Body of pancreas (tissue), 4 donors: ENCODE results near the gene SLC46A1.

Experiments
- CTCF ChIP-seq, 7 experiments: fragments of 450-650 bp in 4 of 7; fragments of 200-600 bp in 3 of 7; sonication (generic) in 3 of 7; IDR thresholded peaks; one replicate each; pipeline ENCODE4 v1.5.1; 2016 to 2019; ENCODE audit warnings: antibody characterized with exemption in 7 of 7
- POLR2A ChIP-seq, 3 donors: fragments of 450-650 bp; IDR thresholded peaks; one replicate each; pipeline ENCODE4 v1.6.1; 2016; ENCODE audit warnings: antibody characterized with exemption in 3 of 3, mild to moderate bottlenecking in 2 of 3

DNA sequence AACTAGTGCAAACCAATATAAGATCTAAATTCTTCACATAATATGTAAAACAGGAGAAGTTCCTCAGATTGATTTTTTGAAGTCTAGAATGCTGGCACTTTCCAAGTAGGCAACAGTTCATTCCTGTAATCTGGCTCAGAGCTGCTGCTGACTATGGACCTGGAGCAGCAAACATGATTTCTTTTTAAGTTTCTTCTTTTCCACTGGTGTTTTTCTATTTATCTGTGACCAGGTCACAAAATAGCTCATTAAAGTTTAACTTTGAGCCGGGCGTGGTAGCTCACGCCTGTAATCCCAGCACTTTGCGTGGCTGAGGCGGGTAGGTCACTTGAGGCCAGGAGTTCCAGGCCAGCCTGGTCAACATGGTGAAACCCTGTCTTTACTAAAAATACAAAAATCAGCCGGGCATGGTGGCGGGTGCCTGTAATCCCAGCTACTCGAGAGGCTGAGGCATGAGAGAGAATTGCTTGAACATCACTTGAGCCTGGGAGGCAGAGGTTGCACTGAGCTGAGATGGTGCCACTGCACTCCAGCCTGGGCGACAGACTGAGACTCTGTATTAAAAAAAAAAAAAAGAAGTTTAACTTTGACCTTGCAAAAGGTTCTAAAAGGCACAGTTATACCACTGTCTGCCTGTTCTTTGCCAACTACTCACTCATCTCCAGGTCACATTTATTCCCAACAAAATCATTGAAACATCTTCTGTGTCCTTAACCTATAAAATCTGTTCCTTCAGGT, 38.1 kb upstream of the SLC46A1 start:
- TF ChIP-seq CTCF (IDR thresholded peaks at IDR 0.05) (no peak), POLR2A (IDR thresholded peaks at IDR 0.05) (no peak)
